CD4-positive, alpha-beta T cell (primary cell): Measurements from ENCODE around the gene SRBD1. TPM values are rescaled to one million over a fixed set of nuclear protein-coding genes. Genes with fewer than 3 reads are reported as not detected.

Experiments used
- ATAC-seq: fragments of 200-7000 bp; cut with Tn5 transposase; one replicate; pipeline ENCODE4 v1.10.0; 2022; ENCODE audit warnings: mild to moderate bottlenecking; ENCODE audit not compliant: poor library complexity
- CTCF ChIA-PET: fragments of 350-600 bp; sonication (Branson Sonifier 250); formaldehyde crosslinking; loops from one replicate; lab custom pipeline; 2021; ENCODE audit warnings: antibody characterized with exemption, inconsistent platforms; lab: Charles Lee
- POLR2A ChIA-PET: fragments of 350-600 bp; sonication (Branson Sonifier 250); formaldehyde crosslinking; loops from one replicate; lab custom pipeline; 2021; ENCODE audit warnings: antibody characterized with exemption, inconsistent platforms; lab: Charles Lee
- DNase-seq, 14 experiments: peaks; one replicate each; pipeline ENCODE4 v3.0.0-alpha.2; 2013 to 2020; ENCODE audit warnings: mixed read lengths in 2 of 14
- H3K27ac ChIP-seq, 2 donors: one replicate each; pipeline versions ENCODE4 v1.5.1 to v1.7.0; 2013; ENCODE audit warnings: low read length in 2 of 2, low read depth in 1 of 2, mild to moderate bottlenecking in 1 of 2
- H3K27me3 ChIP-seq, 2 experiments: 1 replicate in 1 of 2; 2 replicates in 1 of 2; pipeline versions ENCODE4 v1.6.1 to v1.7.0; 2013; ENCODE audit warnings: low read length in 2 of 2, control low read depth in 1 of 2, mild to moderate bottlenecking in 1 of 2, moderate library complexity in 1 of 2; ENCODE audit not compliant: insufficient read depth in 2 of 2, control insufficient read depth in 1 of 2
- H3K36me3 ChIP-seq: one replicate; pipeline ENCODE4 v1.6.1; 2013; ENCODE audit warnings: low read length, control low read depth; ENCODE audit not compliant: insufficient read depth
- H3K4me1 ChIP-seq: one replicate; pipeline ENCODE4 v1.6.1; 2013; ENCODE audit warnings: low read length, control low read depth; ENCODE audit not compliant: insufficient read depth
- H3K4me3 ChIP-seq: one replicate; pipeline ENCODE4 v1.5.1; 2013; ENCODE audit warnings: mild to moderate bottlenecking, low read length, moderate library complexity
- H3K9me3 ChIP-seq, 2 experiments: 1 replicate in 1 of 2; 2 replicates in 1 of 2; pipeline versions ENCODE4 v1.6.1 to v1.7.0; 2013; ENCODE audit warnings: low read length in 2 of 2, mild to moderate bottlenecking in 2 of 2, control low read depth in 1 of 2, moderate library complexity in 1 of 2; ENCODE audit not compliant: control insufficient read depth in 1 of 2, insufficient read depth in 1 of 2
- H3K27ac Mint-ChIP-seq: one replicate; pipeline ENCODE4 v1.8.0; 2020; ENCODE audit warnings: mixed read lengths
- H3K27me3 Mint-ChIP-seq: one replicate; pipeline ENCODE4 v1.8.0; 2021; ENCODE audit warnings: mixed read lengths
- H3K36me3 Mint-ChIP-seq: one replicate; pipeline ENCODE4 v1.8.0; 2021; ENCODE audit warnings: low read depth, mixed read lengths
- H3K4me1 Mint-ChIP-seq: one replicate; pipeline ENCODE4 v1.8.0; 2021; ENCODE audit warnings: low read depth, mixed read lengths
- H3K4me3 Mint-ChIP-seq: one replicate; pipeline ENCODE4 v1.8.0; 2020; ENCODE audit warnings: mild to moderate bottlenecking, mixed read lengths
- H3K9me3 Mint-ChIP-seq: one replicate; pipeline ENCODE4 v1.8.0; 2020; ENCODE audit warnings: mixed read lengths
- intact Hi-C, 2 experiments: fragments of 100-400 bp; cut with DNase I in 1 of 2; cut with micrococcal nuclease in 1 of 2; formaldehyde crosslinking; loops; one replicate each; pipeline versions ENCODE4 v1.15.1 to v1.9.0; 2023 to 2025; cut with DNase I, micrococcal nuclease
- total RNA-seq, 174 experiments: library from RNA in 2 of 174; stranded (reverse) in 2 of 174; gene quantifications; one replicate each; pipeline ENCODE4 v1.2.3 and lab custom pipeline; 2021 to 2026
- TF ChIP-seq, protein P1 (sequence below): fragments of 200-600 bp; IDR thresholded peaks from one replicate; pipeline ENCODE4 v1.8.0; 2022; ENCODE audit warnings: antibody characterized with exemption, mild to moderate bottlenecking

SRBD1 gene
- total RNA-seq, 2 experiments from 2014 or later: 14.2 to 16.0 TPM

DNA sequence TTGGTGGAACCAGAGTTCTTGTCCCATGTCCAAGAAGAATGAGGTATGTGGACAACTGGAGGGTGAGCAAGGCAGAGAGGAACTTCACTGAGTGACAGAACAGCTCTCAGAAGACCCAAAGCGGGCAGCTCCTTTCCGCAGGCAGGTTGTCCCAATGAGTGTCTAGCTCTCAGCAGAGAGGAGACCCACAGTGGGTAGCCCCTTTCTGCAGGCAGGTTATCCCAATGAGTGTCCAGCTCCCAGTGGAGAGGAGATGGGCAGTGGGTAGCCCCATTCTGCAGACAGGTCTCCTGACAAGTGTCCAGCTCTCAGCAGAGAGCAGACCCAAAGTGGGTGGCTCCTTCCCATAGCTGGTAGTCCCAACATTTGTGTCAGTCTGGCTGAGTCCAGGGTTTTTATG is 69.6 kb downstream of the SRBD1 start:
- CTCF ChIA-PET: no interaction called here
- ATAC-seq: no peak
- H3K27me3 Mint-ChIP-seq: no peaks in the 10 kb centered on the region

DNA sequence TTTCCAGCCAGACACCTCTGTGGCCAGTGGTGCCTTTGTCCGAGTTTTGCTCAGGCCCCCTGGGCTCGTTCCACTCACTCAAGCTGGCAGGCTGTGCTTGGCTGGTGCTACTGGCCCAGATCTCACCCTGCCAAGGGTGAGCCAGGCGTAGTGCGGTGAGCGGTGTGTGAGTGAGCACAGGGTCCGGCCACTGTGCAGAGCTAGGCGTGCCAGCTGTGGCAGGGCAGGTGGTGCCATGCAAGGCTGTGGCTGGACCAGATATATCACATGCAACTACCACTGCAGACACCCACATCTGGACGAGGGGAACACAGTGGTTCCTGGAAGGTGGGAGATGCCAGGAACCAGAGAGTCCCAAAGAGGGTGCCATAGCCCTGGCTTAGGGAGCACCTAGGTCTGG is 70.1 kb downstream of the SRBD1 start:
- no peaks in the 10 kb centered on the region for H3K27me3 Mint-ChIP-seq
- no peaks in the 10 kb centered on the region for H3K9me3 Mint-ChIP-seq
- H3K4me1 ChIP-seq: no peaks in the 10 kb centered on the region
- ATAC-seq (no peak), DNase-seq (no peak)
- no peak overlapping the region for H3K4me3 ChIP-seq
- H3K27ac ChIP-seq: no peak overlapping the region
- ChIA-PET CTCF (interaction anchor here (1.6 kb wide), 1 partner anchor 44 kb away, joined by 3 read pairs; no protein-coding TSS in a partner anchor), POLR2A (no interaction called here)
- TF ChIP-seq, protein P1, sequence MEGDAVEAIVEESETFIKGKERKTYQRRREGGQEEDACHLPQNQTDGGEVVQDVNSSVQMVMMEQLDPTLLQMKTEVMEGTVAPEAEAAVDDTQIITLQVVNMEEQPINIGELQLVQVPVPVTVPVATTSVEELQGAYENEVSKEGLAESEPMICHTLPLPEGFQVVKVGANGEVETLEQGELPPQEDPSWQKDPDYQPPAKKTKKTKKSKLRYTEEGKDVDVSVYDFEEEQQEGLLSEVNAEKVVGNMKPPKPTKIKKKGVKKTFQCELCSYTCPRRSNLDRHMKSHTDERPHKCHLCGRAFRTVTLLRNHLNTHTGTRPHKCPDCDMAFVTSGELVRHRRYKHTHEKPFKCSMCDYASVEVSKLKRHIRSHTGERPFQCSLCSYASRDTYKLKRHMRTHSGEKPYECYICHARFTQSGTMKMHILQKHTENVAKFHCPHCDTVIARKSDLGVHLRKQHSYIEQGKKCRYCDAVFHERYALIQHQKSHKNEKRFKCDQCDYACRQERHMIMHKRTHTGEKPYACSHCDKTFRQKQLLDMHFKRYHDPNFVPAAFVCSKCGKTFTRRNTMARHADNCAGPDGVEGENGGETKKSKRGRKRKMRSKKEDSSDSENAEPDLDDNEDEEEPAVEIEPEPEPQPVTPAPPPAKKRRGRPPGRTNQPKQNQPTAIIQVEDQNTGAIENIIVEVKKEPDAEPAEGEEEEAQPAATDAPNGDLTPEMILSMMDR: no peak
- peaks cover 0 to 18% of the 10 kb centered on the region in 2 experiments for H3K9me3 ChIP-seq
- no peaks in the 10 kb centered on the region for H3K27me3 ChIP-seq
- no peak overlapping the region for H3K27ac Mint-ChIP-seq
- H3K36me3 ChIP-seq: peaks cover 36% of the 10 kb centered on the region
- no peak overlapping the region for H3K4me3 Mint-ChIP-seq
- H3K4me1 Mint-ChIP-seq: no peaks in the 10 kb centered on the region
- H3K36me3 Mint-ChIP-seq: peaks cover 90% of the 10 kb centered on the region
- intact Hi-C loops: no loop called here

More for the DNA sequence above, 69.6 kb downstream of the SRBD1 start:
- Mint-ChIP-seq H3K36me3 (peaks cover 95% of the 10 kb centered on the region), H3K9me3 (no peaks in the 10 kb centered on the region), H3K27ac (no peak overlapping the region), H3K4me1 (no peaks in the 10 kb centered on the region), H3K4me3 (no peak overlapping the region)
- POLR2A ChIA-PET: no interaction called here
- no peak for DNase-seq
- TF ChIP-seq, protein P1: no peak
- intact Hi-C loops: no loop called here
- H3K27me3 ChIP-seq: no peaks in the 10 kb centered on the region
- peaks cover 0 to 18% of the 10 kb centered on the region in 2 experiments for H3K9me3 ChIP-seq
- H3K4me1 ChIP-seq: no peaks in the 10 kb centered on the region
- H3K36me3 ChIP-seq: peaks cover 41% of the 10 kb centered on the region
- no peak overlapping the region for H3K4me3 ChIP-seq
- no peak overlapping the region for H3K27ac ChIP-seq

DNA sequence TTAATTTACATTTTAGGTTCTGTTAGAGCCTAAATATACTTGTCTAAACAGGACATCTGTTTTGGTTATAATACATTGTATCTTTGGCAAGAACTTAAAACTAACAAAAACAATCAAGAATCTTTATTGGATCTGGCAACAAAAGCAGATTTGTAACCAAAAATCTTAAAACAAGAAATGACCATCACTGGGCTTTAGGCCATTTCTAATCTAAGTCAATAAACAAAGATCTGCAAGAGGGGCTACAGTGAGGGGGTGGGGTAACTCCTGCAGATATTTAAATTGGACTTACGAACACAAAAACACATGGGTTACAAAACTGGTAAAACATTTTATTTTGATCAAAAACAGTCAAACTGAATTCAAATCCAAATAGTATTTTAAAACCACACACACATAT is 77.3 kb downstream of the SRBD1 start:
- ATAC-seq: no peak

More for the DNA sequence above, 77.3 kb downstream of the SRBD1 start:
- intact Hi-C loops: no loop called here
- H3K36me3 Mint-ChIP-seq: peaks cover 81% of the 10 kb centered on the region
- DNase-seq: no peak
- H3K9me3 Mint-ChIP-seq: no peaks in the 10 kb centered on the region
- H3K4me1 Mint-ChIP-seq: no peaks in the 10 kb centered on the region
- no peaks in the 10 kb centered on the region for H3K9me3 ChIP-seq
- TF ChIP-seq, protein P1: no peak
- no peaks in the 10 kb centered on the region for H3K27me3 ChIP-seq
- CTCF ChIA-PET: no interaction called here
- no peak overlapping the region for H3K27ac Mint-ChIP-seq
- no peak overlapping the region for H3K4me3 ChIP-seq
- H3K4me3 Mint-ChIP-seq: no peak overlapping the region
- no peaks in the 10 kb centered on the region for H3K4me1 ChIP-seq
- H3K27ac ChIP-seq: no peak overlapping the region
- peaks cover 7% of the 10 kb centered on the region for H3K36me3 ChIP-seq
- POLR2A ChIA-PET: no interaction called here
- H3K27me3 Mint-ChIP-seq: no peaks in the 10 kb centered on the region
